Measurements from ENCODE around the gene PTPRN2. TPM values are rescaled to one million over a fixed set of nuclear protein-coding genes. Genes with fewer than 3 reads are reported as not detected.

Gene PTPRN2
- total RNA-seq, 1 donor: 0.09 TPM

- no peak overlapping the region for H3K4me3 ChIP-seq (ENCODE audit: low read depth, low read length)
- TF ChIP-seq CTCF (IDR thresholded peaks at IDR 0.05; ENCODE audit: insufficient read depth, low read length): no peak
- no peak for DNase-seq (ENCODE audit: low read depth)
These were observed 44.7 kb downstream of the PTPRN2 start for GRCh38 chr7:158542651-158543566.

GRCh38 chr7:158541346-158542010, 46.1 kb downstream of the PTPRN2 start:
- no peak overlapping the region for H3K4me3 ChIP-seq (ENCODE audit: low read depth, low read length)
- no peak for DNase-seq (ENCODE audit: low read depth)
- TF ChIP-seq CTCF (IDR thresholded peaks at IDR 0.05; ENCODE audit: insufficient read depth, low read length): no peak

GRCh38 chr7:158539711-158540146, 47.9 kb downstream of the PTPRN2 start:
- TF ChIP-seq CTCF (IDR thresholded peaks at IDR 0.05; ENCODE audit: insufficient read depth, low read length): no peak
- DNase-seq (ENCODE audit: low read depth): no peak
- no peak overlapping the region for H3K4me3 ChIP-seq (ENCODE audit: low read depth, low read length)

GRCh38 chr7:158538156-158538946, 49.3 kb downstream of the PTPRN2 start:
- TF ChIP-seq CTCF (IDR thresholded peaks at IDR 0.05; ENCODE audit: insufficient read depth, low read length): no peak
- H3K4me3 ChIP-seq (ENCODE audit: low read depth, low read length): no peak overlapping the region
- no peak for DNase-seq (ENCODE audit: low read depth)

- DNase-seq (ENCODE audit: low read depth): no peak
- no peak overlapping the region for H3K4me3 ChIP-seq (ENCODE audit: low read depth, low read length)
- TF ChIP-seq CTCF (IDR thresholded peaks at IDR 0.05; ENCODE audit: insufficient read depth, low read length): no peak
These were observed 50.1 kb downstream of the PTPRN2 start for GRCh38 chr7:158537516-158537882.

GRCh38 chr7:158536871-158537515, 50.6 kb downstream of the PTPRN2 start:
- no peak for DNase-seq (ENCODE audit: low read depth)
- no peak overlapping the region for H3K4me3 ChIP-seq (ENCODE audit: low read depth, low read length)
- no peak for TF ChIP-seq CTCF (IDR thresholded peaks at IDR 0.05; ENCODE audit: insufficient read depth, low read length)

All from fibroblast of the aortic adventitia (primary cell).